HG02610 (cell line): ENCODE measurements around the gene DRD5.
"Not testable (repeated sequence)": the region's sequence is repeated elsewhere in the genome, so short reads cannot be mapped to it uniquely, and the experiment has no call there.

Experiments
- ATAC-seq: cut with Tn5 transposase; IDR thresholded peaks from one replicate; pipeline ENCODE4 v1.9.1; 2021; ENCODE audit warnings: mild to moderate bottlenecking, moderate library complexity; ENCODE audit not compliant: unreplicated experiment

The DRD5 gene

GRCh38 chr4:9781343-9782135 lies at the start of gene DRD5:
Gene DRD5, plus strand, starts transcription at chr4:9781634. Its CDS starts 396 bp downstream, at chr4:9782030.
- ATAC-seq = no peak

DNA sequence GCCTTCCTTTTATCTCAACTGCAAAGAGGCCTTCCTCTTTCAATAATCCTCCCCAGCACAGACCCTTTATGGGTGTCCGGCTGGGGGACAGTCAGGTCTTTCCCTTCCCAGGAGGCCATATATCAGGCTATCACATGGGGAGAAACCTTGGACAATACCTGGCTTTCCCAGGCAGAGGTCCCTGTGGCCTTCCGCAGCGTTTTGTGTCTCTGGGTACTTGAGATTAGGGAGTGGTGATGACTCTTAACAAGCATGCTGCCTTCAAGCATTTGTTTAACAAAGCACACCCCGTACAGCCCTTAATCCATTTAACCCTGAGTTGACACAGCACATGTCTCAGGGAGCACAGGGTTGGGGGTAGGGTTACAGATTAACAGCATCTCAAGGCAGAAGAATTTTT lies 49.2 kb upstream of the DRD5 start:
- ATAC-seq = not testable (repeated sequence)

DNA sequence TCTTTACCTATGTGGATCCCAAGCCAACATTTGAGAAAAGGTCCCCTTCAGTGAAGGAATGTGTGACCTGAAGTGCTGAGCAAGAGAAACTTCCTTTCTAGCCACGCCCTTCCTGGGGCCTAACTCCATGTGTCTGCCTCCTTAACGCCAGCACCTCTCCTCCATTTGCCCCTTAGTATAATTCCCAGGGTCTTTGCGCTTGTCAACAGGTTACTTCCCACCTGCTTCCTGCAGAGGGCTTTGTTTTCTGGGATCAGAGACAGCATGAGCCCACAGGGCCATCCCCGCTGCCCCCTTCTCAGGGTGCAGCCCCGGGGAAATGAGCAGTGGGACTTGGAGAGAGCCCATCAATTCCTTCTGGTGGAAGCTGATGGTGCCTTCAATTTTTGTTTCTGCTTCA lies 45.9 kb upstream of the DRD5 start:
- ATAC-seq = no peak

DNA sequence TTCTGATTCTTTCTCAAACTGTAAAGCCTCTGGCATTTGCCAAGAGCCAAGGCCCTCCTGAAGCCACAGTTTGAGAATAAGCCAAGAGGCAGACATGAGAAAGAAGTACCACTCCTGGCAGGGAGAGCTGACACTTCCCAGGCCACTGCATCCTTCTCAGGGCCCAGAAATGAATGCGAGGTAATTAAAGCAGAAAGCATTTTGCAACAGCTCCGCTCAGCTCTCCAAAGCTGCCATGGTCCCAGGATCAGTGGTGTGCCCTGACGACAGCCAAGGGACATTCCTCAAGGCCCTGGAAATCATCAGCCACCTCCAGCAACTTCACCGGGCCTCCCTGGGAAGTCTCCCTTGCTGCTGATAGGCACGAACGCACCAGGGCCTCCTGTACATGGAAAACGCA lies 44.2 kb upstream of the DRD5 start:
- ATAC-seq = not testable (repeated sequence)

GRCh38 chr4:9743789-9744188 lies 37.6 kb upstream of the DRD5 start:
- not testable (repeated sequence) for ATAC-seq

DNA sequence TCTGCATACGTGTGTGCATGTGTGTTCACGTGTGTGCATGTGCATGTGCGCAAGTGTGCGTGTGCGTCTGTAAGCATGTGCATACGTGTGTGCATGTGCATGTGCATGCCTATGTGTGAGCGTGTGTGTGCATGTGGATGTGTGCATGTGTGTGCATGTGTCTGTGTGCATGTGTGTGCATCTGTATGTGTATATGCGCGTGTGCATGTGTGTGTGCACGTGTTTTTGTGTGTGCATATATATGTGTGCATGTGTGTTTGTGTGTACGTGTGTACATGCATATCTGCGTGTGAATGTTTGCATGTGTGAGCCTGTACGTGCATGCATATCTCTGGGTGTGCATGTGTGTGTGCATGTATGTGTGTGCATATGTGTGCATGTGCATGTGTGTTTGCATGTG lies 35.7 kb upstream of the DRD5 start:
- ATAC-seq = no peak

DNA sequence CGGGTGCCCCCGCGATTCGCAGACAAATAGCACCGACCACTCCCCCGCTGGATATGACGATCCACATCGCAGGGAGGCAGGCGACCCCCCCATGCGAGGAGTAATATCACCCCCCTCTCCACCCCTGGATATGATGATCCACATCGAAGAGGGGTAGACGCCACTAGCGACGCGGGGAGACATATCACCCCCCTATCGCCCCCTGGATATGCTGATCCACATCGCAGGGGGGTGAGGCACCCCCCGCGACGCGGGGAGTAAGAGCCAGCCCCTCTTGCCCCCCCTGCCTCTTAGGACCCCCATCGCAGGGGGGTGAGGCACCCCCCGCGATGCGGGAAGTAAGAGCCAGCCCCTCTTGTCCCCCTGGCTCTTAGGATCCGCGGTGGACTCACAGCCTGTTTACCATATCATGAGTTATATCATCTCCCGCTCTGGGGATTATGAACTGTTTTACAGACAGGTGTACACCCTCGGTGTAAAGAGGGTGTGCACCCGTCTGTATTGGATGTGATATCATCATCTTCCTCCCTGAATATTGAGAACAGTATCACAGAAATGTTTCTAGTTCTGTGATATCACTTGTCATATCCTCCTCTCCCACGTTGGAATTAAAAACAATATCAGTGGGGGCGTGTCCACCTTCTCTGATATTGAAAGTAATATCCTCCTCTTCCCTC lies 22.7 kb upstream of the DRD5 start:
- no peak for ATAC-seq

- ATAC-seq = no peak
Observed at GRCh38 chr4:9762823-9763475, 18.5 kb upstream of the DRD5 start.

DNA sequence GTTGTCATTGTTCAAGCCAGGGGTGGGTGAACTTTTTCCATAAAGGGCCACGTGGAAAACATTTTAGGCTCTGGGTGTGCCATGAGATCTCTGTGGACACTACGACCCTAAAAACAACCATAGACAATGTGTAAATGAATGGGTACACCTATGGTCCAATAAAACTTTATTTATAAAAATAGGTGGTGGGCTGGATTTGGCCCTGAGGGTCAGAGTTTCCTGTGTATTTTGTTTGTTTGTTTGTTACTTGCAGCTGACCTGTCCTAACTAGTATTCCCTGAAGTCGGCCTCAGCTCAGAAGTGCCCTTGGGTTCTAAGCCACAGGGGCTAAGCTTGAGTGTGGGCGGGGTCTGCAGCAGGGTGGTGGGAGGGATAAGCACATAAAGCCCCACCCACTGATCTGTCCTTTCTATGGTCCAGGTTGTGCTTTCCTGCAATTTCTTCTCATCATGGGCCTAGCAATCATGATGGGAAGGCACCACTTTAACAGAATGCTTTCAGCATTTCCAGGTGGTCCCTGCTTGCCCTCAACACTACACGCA lies 17.2 kb upstream of the DRD5 start:
- ATAC-seq = no peak

DNA sequence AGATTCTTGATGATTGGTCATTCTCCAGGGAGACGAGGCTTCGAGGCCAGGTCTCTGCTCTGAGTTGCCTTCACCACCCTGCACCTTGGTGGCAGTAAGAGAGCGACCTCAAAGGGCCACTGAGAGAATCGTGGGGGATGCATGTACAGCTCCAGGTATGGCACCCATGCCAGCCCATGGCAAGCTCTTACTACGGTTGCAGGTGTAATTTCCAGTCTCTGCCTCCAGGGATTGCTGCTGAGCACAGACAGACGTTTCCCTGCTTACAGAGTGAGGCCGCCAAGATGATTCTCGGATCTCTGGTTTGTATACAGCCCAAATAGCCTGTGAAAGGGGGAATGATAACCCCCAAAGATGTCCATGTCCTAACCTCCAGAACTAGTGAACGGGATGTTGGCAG lies 16.3 kb upstream of the DRD5 start:
- ATAC-seq = no peak

DNA sequence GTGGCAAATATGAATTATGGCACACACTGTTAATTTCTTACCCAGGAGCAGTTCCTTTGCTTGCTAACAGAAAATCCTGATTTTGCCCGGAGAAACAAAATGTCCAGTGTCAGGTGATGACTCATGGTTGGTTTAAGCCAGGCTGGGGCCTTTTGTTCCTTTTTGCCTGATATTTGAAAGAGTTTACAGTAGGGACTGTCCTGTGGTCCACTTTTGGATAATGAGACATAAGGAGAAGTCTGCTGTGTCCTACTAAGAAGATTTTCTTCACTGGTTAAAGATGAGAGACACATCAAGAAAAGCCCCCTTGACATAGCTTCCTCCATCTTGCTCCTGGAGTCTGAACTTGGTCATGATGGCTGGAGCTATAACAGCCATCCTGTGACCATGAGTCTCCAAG lies 12.1 kb upstream of the DRD5 start:
- ATAC-seq = no peak

DNA sequence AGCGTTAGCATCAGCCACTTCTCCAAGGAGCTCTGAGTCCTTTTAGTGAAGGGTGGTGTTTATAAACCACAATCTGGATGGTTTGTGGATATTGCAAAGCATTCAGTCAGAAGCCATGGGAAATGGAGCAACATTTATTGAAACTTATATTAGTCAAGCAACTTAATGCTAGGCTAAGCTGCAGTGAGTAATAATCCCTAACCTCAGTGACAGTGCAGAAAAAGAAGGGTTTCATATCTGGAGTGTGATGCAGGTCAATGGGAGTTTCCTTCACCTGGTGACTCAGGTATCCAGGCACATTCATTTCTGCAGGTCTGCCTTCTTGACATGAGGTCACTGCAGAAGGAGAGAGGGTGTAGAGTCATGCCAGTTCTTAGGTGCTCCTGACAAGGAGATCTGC lies 10.4 kb upstream of the DRD5 start:
- ATAC-seq = no peak

DNA sequence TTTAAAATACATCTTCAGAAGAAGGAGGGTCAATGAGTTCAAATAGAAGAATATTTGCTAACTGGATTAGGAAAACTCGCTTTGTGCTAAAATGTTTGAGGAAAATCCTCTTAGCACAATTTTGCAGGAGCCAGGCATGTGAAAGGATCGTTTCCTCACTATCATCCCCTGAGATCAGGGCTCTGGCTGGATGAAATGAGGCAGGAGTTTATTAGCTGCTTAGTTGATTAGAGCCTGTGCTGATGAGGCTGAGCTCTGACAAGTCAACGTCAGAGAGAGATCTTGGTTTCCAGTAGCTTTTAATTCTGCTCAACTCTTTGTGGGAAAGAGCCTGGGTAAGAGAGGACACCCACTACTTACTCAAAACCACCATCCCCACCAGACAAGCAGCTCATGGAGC lies 8.0 kb upstream of the DRD5 start:
- ATAC-seq = no peak

- no peak for ATAC-seq
Observed at GRCh38 chr4:9782136-9782436, 652 bp downstream of the DRD5 start.

DNA sequence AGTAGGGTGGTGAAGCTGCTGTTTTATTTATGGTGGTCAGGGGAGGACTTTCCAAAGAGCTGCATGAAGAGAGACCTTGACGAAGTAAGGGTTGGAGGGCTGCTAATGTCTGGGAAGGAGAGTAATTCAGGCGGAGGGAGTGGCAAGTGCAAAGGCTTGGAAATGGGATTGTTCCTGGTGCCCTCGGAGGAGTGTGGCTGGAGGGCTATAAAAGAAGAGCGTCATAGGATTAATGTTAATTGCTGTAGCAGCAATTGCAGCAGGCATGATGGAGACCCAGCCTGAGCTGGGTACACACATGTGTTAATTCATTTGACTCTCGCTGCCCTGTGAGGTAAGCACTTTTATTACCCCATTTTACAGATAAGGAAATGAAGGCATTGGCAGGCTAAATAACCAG lies 4.5 kb downstream of the DRD5 start:
- not testable (repeated sequence) for ATAC-seq

DNA sequence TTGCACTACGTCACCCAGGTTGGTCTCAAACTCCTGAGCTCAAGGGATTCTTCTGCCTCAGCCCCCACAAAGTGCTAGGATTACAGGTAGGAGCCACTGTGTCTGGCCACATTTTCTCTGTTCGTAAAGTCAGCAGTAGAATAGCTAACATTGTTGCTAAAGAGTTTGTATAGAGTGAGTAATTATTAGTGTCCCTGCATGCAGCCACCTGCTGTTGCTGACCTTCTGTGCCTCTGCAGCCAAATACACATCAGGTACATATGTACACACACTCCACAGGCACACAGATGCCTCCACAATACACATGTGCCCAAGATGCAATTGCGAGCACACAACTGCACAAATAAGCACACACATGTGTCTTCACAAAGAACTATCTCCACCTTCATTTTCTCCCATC lies 10.9 kb downstream of the DRD5 start:
- no peak for ATAC-seq

DNA sequence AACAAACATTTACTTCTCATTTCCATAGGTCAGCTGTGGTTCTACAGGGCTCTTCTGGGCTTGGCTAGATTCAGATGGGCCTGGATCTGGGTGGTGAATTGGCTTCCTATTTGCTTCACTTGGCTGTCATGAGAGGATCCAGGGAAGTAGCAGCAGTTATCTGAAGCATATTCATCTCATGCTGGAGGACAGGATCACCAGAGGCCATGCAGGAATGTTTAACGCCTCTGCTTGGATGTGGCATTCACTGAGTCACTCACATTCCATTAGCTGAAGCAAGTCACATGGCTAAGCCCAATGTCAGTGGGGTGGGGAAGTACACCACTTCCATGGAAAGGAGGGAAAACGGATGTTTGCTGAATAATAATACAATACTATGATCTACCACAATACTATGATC lies 15.2 kb downstream of the DRD5 start:
- ATAC-seq = not testable (repeated sequence)

DNA sequence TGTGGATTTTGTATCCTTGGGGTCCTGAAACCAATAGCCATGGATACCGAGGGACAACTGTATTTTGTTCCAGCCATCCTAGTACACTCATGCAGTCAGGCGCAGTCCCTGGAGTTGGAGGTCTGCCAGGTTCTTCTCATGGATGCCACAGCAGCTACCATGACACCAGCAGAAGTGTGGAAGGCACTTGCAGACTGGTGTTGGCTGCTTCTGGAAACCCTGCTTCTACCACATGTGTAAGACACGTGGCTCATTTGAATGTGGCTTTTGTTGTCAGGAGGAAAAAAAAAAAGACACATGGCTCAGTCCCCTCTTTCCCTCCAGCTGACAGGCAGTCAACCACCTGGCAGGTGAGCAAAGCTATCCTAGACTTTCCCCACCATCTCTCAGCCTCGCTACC lies 19.4 kb downstream of the DRD5 start:
- no peak for ATAC-seq

DNA sequence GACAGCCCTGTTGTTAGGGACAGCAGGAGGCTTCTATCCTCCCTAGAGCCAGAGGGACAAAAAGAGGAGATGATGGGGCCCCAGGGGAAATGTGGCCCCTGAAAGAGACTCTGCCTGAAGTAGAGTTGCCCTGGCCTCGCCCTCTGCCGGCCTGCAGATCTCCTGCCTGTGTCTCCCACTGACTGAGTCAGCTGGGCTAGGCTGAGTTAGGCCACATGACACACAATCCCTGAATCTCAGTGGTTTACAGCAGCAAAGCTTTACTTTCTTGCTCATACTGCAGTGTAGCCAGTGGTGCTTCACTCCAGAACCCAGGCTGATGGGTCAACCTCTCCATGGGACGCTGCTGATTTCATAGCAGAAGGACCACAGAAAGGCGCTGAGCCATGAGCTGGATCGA lies 23.5 kb downstream of the DRD5 start:
- ATAC-seq = no peak

DNA sequence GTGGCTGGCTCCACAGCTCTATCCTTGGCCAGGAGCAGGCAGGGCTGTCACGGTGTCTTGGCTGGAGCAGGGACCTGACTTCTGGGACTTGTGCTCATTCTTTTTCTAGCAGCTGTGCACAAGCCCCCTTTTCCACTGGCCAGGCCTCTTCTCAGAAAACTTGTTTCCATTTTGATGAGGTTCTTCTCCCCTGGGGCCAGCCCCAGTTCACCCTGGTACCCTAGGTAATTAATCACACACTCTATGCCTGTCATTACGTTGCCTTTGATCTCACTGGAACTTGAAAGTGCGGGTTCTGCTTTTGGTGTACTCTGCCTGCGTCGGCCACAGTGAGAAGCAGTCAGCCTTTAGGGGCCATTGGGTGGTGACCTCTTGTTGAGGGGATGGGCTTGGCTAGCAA lies 26.6 kb downstream of the DRD5 start:
- ATAC-seq = no peak

DNA sequence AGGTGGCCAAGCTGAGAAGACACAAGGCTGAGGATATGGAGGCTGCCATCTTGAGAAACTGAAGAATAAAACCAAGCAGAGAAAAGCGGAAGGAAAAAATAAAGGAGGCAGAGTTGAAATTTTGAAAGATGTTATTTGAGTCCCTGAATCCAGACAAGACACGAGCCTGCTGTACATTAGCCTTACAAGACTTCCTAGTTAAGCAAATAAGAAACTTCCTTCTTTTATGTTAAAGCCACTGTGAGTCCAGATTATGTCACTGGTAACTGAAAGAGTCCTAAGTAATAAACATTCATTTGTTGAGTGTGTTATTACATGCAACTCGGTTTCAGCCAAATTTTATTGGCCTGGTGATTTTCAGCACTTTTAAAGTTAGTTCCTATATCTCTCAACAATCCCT lies 30.4 kb downstream of the DRD5 start:
- no peak for ATAC-seq
